HUDEP-2 (cell line): ENCODE data around the gene CDR2.
A peak's percentile ranks its signal among the peaks of the same experiment; 100 is the strongest.
"Not testable (repeated sequence)": the region's sequence is repeated elsewhere in the genome, so short reads cannot be mapped to it uniquely, and the experiment has no call there.

Experiments used
- DNase-seq, 76 experiments: peaks; one replicate each; lab custom pipeline; 2025; ENCODE audit not compliant: unreplicated experiment in 76 of 76; lab: John Stamatoyannopoulos, UW

The CDR2 gene

GRCh38 chr16:22353191-22353919 lies 21.1 kb downstream of the CDR2 start:
- DNase-seq = peak in 42 of 76 experiments; percentile 5 to 73 (median 35)

GRCh38 chr16:22352723-22353122 lies 21.7 kb downstream of the CDR2 start:
- DNase-seq = no peak

- no peak for DNase-seq
These were observed 22.3 kb downstream of the CDR2 start for GRCh38 chr16:22352140-22352539.

- not testable (repeated sequence) for DNase-seq
These were observed 23.4 kb downstream of the CDR2 start for GRCh38 chr16:22351017-22351416.

GRCh38 chr16:22348291-22348690 lies 26.1 kb downstream of the CDR2 start:
- DNase-seq = no peak

GRCh38 chr16:22347100-22347820 lies 27.2 kb downstream of the CDR2 start:
- DNase-seq = no peak

- no peak for DNase-seq
These were observed 27.9 kb downstream of the CDR2 start for GRCh38 chr16:22346483-22346882.

- no peak for DNase-seq
These were observed 32.3 kb downstream of the CDR2 start for GRCh38 chr16:22342082-22342481.

GRCh38 chr16:22340945-22341344 lies 33.5 kb downstream of the CDR2 start:
- no peak for DNase-seq

GRCh38 chr16:22337849-22338635 lies 36.4 kb downstream of the CDR2 start:
- no peak for DNase-seq

GRCh38 chr16:22337045-22337444 lies 37.4 kb downstream of the CDR2 start:
- no peak for DNase-seq

- no peak for DNase-seq
These were observed 37.8 kb downstream of the CDR2 start for GRCh38 chr16:22336581-22336980.

GRCh38 chr16:22335668-22336246 lies 38.7 kb downstream of the CDR2 start:
- no peak for DNase-seq

- peak in 1 of 76 experiments; percentile 3 for DNase-seq
These were observed 40.9 kb downstream of the CDR2 start for GRCh38 chr16:22333457-22333994.

- no peak for DNase-seq
These were observed 44.1 kb downstream of the CDR2 start for GRCh38 chr16:22330326-22330725.

- no peak for DNase-seq
These were observed 45.2 kb downstream of the CDR2 start for GRCh38 chr16:22329199-22329695.

GRCh38 chr16:22328081-22328725 lies 46.2 kb downstream of the CDR2 start:
- no peak for DNase-seq

- DNase-seq = no peak
These were observed 47.0 kb downstream of the CDR2 start for GRCh38 chr16:22327446-22327775.

- no peak for DNase-seq
These were observed 47.5 kb downstream of the CDR2 start for GRCh38 chr16:22326771-22327445.

GRCh38 chr16:22326369-22326652 lies 48.1 kb downstream of the CDR2 start:
- no peak for DNase-seq
